ENCODE measurements around the gene DCC. TPM values are rescaled to one million over a fixed set of nuclear protein-coding genes. Genes with fewer than 3 reads are reported as not detected.
A peak's percentile ranks its signal among the peaks of the same experiment; 100 is the strongest.

The DCC gene
- total and polyA plus RNA-seq, 4 donors, result 0.16 to 5.3 (median 2.5) TPM

GRCh38 chr18:52323802-52324201 lies 16.2 kb upstream of the DCC start:
- Histone ChIP-seq H3K27me3 (ENCODE audit: control insufficient read depth in 3 of 3, insufficient read depth in 3 of 3, low read length in 2 of 3) (peaks cover 0 to 8% (median 0%) of the 10 kb centered on the region in 3 donors), H3K9ac (ENCODE audit: insufficient read depth in 1 of 2, low read length in 2 of 2) (no peak overlapping the region), H3K27ac (ENCODE audit: low read depth in 1 of 2, low read length in 1 of 2) (no peak overlapping the region), H3K36me3 (ENCODE audit: control insufficient read depth in 4 of 4, insufficient read depth in 4 of 4, low read length in 4 of 4) (no peaks in the 10 kb centered on the region), H3K4me1 (ENCODE audit: control insufficient read depth in 5 of 5, insufficient read depth in 5 of 5, low read length in 5 of 5) (no peaks in the 10 kb centered on the region), H3K9me3 (ENCODE audit: control insufficient read depth in 4 of 4, insufficient read depth in 3 of 4, low read length in 3 of 4) (no peaks in the 10 kb centered on the region), H3K4me3 (no peak overlapping the region)
- ATAC-seq (ENCODE audit: insufficient read depth, low FRiP score), result no peak
- TF ChIP-seq CTCF (IDR thresholded peaks at IDR 0.05; ENCODE audit: control extremely low read depth, extremely low read depth), result no peak
- WGBS, 2 donors, result 39 to 53% methylated on average over 2 of the region's 2 CpGs
- no peak for DNase-seq

- Histone ChIP-seq H3K9me3 (ENCODE audit: control insufficient read depth in 4 of 4, insufficient read depth in 3 of 4, low read length in 3 of 4) (no peaks in the 10 kb centered on the region), H3K36me3 (ENCODE audit: control insufficient read depth in 4 of 4, insufficient read depth in 4 of 4, low read length in 4 of 4) (no peaks in the 10 kb centered on the region), H3K4me3 (no peak overlapping the region), H3K27ac (ENCODE audit: low read depth in 1 of 2, low read length in 1 of 2) (no peak overlapping the region), H3K27me3 (ENCODE audit: control insufficient read depth in 3 of 3, insufficient read depth in 3 of 3, low read length in 2 of 3) (no peaks in the 10 kb centered on the region), H3K9ac (ENCODE audit: insufficient read depth in 1 of 2, low read length in 2 of 2) (no peak overlapping the region), H3K4me1 (ENCODE audit: control insufficient read depth in 5 of 5, insufficient read depth in 5 of 5, low read length in 5 of 5) (no peaks in the 10 kb centered on the region)
- no peak for ATAC-seq (ENCODE audit: insufficient read depth, low FRiP score)
- WGBS, 2 donors, result 62 to 63% methylated on average over 1 of the region's 1 CpG
- no peak for TF ChIP-seq CTCF (IDR thresholded peaks at IDR 0.05; ENCODE audit: control extremely low read depth, extremely low read depth)
- peak in 1 of 3 donors; percentile 15 for DNase-seq
Observed at GRCh38 chr18:52325997-52326396, 14.0 kb upstream of the DCC start.

- Histone ChIP-seq H3K36me3 (ENCODE audit: control insufficient read depth in 4 of 4, insufficient read depth in 4 of 4, low read length in 4 of 4) (no peaks in the 10 kb centered on the region), H3K27me3 (ENCODE audit: control insufficient read depth in 3 of 3, insufficient read depth in 3 of 3, low read length in 2 of 3) (peaks cover 0 to 11% (median 2%) of the 10 kb centered on the region in 3 donors), H3K9ac (ENCODE audit: insufficient read depth in 1 of 2, low read length in 2 of 2) (no peak overlapping the region), H3K4me1 (ENCODE audit: control insufficient read depth in 5 of 5, insufficient read depth in 5 of 5, low read length in 5 of 5) (no peaks in the 10 kb centered on the region), H3K4me3 (no peak overlapping the region), H3K9me3 (ENCODE audit: control insufficient read depth in 4 of 4, insufficient read depth in 3 of 4, low read length in 3 of 4) (peaks cover 0 to 11% (median 0%) of the 10 kb centered on the region in 4 donors), H3K27ac (ENCODE audit: low read depth in 1 of 2, low read length in 1 of 2) (no peak overlapping the region)
- TF ChIP-seq CTCF (IDR thresholded peaks at IDR 0.05; ENCODE audit: control extremely low read depth, extremely low read depth), result no peak
- ATAC-seq (ENCODE audit: insufficient read depth, low FRiP score) (no peak), DNase-seq (no peak)
- 72 to 86% methylated on average over 1 of the region's 1 CpG for WGBS, 2 donors
Observed at GRCh38 chr18:52333860-52334259, 6.1 kb upstream of the DCC start.

GRCh38 chr18:52334307-52334706 lies 5.7 kb upstream of the DCC start:
- DNase-seq (no peak), ATAC-seq (ENCODE audit: insufficient read depth, low FRiP score) (no peak)
- no peak for TF ChIP-seq CTCF (IDR thresholded peaks at IDR 0.05; ENCODE audit: control extremely low read depth, extremely low read depth)
- Histone ChIP-seq H3K9me3 (ENCODE audit: control insufficient read depth in 4 of 4, insufficient read depth in 3 of 4, low read length in 3 of 4) (peaks cover 0 to 11% (median 0%) of the 10 kb centered on the region in 4 donors), H3K27me3 (ENCODE audit: control insufficient read depth in 3 of 3, insufficient read depth in 3 of 3, low read length in 2 of 3) (peaks cover 0 to 16% (median 5%) of the 10 kb centered on the region in 3 donors), H3K36me3 (ENCODE audit: control insufficient read depth in 4 of 4, insufficient read depth in 4 of 4, low read length in 4 of 4) (no peaks in the 10 kb centered on the region), H3K27ac (ENCODE audit: low read depth in 1 of 2, low read length in 1 of 2) (no peak overlapping the region), H3K9ac (ENCODE audit: insufficient read depth in 1 of 2, low read length in 2 of 2) (no peak overlapping the region), H3K4me3 (no peak overlapping the region), H3K4me1 (ENCODE audit: control insufficient read depth in 5 of 5, insufficient read depth in 5 of 5, low read length in 5 of 5) (no peaks in the 10 kb centered on the region)
- 80 to 92% methylated on average over 2 of the region's 2 CpGs for WGBS, 2 donors

Measured in lung (tissue), 12 donors.